Measurements from ENCODE around the gene PZP. TPM values are rescaled to one million over a fixed set of nuclear protein-coding genes. Genes with fewer than 3 reads are reported as not detected.

The PZP gene
- total and polyA plus RNA-seq, 2 of the 13 experiments (the other 11 are each of a cell fraction or from before 2014, with no cell fraction given) = 0.07 to 0.89 TPM

- TF ChIP-seq NAIF1 (CRISPR knock-in tag; IDR thresholded peaks at IDR 0.05; ENCODE audit: borderline replicate concordance) (no peak), ZNF598 (CRISPR knock-in tag; IDR thresholded peaks at IDR 0.05; ENCODE audit: borderline replicate concordance) (no peak), ZNF564 (CRISPR knock-in tag; IDR thresholded peaks at IDR 0.05) (peak; percentile 73), ZNF644 (CRISPR knock-in tag; IDR thresholded peaks at IDR 0.05; ENCODE audit: low read depth) (peak; percentile 94), ZBTB10 (CRISPR knock-in tag; IDR thresholded peaks at IDR 0.05; ENCODE audit: borderline replicate concordance) (no peak), ZBTB49 (CRISPR knock-in tag; IDR thresholded peaks at IDR 0.05; ENCODE audit: borderline replicate concordance) (0 out of 2 replicates have a peak, but pooled peaks have one; percentile 37), ZNF3 (CRISPR knock-in tag; IDR thresholded peaks at IDR 0.05) (peak; percentile 27; the same call in 1 of the 2 replicates), SMC3 (IDR thresholded peaks at IDR 0.05; ENCODE audit: low read length) (peak; percentile 37), ARNT (IDR thresholded peaks at IDR 0.05) (no peak), TBL1XR1 (IDR thresholded peaks at IDR 0.05; ENCODE audit: borderline replicate concordance, low read length, partially characterized antibody) (peak; percentile 99), KLF9 (CRISPR knock-in tag; IDR thresholded peaks at IDR 0.05; ENCODE audit: low read depth) (no peak), MYPOP (CRISPR knock-in tag; IDR thresholded peaks at IDR 0.05) (peak; percentile 88; the same call in 1 of the 2 replicates), IRX3 (CRISPR knock-in tag; IDR thresholded peaks at IDR 0.05; ENCODE audit: borderline replicate concordance, low read depth) (0 out of 2 replicates have a peak, but pooled peaks have one; percentile 15), PBX2 (CRISPR knock-in tag; IDR thresholded peaks at IDR 0.05) (0 out of 2 replicates have a peak, but pooled peaks have one; percentile 22), IRF2 (CRISPR knock-in tag; IDR thresholded peaks at IDR 0.05) (peak; percentile 98), TIGD3 (CRISPR knock-in tag; IDR thresholded peaks at IDR 0.05; ENCODE audit: borderline replicate concordance) (no peak), ZBTB4 (CRISPR knock-in tag; IDR thresholded peaks at IDR 0.05; ENCODE audit: borderline replicate concordance) (no peak), SP4 (CRISPR knock-in tag; IDR thresholded peaks at IDR 0.05) (no peak)
These were observed 76.1 kb downstream of the PZP start (continued) for GRCh38 chr12:9132008-9132535.
